GM12878 (cell line): ENCODE data around the gene LTA. TPM values are rescaled to one million over a fixed set of nuclear protein-coding genes. Genes with fewer than 3 reads are reported as not detected.
A peak's percentile ranks its signal among the peaks of the same experiment; 100 is the strongest.

ENCODE experiments used
- ATAC-seq: fragments of 200-7000 bp; cut with Tn5 transposase; 3 replicates; pipeline ENCODE4 v1.9.1; 2020; ENCODE audit warnings: mild to moderate bottlenecking, moderate library complexity
- BruUV-seq: library from RNA; stranded (reverse); fragments of 400-500 nt; replicated peaks from 2 replicates; lab custom pipeline; 2021; lab: Mats Ljungman, UMichigan
- CTCF ChIA-PET: fragments of 300-600 bp; sonication (Branson Sonifier 250); formaldehyde crosslinking; extraction: SDS; loops from one replicate; lab custom pipeline; 2021; ENCODE audit warnings: inconsistent platforms; lab: Yijun Ruan, JAX
- POLR2A ChIA-PET: fragments of 350-600 bp; formaldehyde crosslinking; extraction: SDS; loops from one replicate; lab custom pipeline; 2021; ENCODE audit warnings: inconsistent platforms; lab: Charles Lee
- RAD21 ChIA-PET: fragments of 300-600 bp; sonication (Branson Sonifier 250); formaldehyde crosslinking; loops from one replicate; lab custom pipeline; 2023; ENCODE audit warnings: antibody characterized with exemption; ENCODE audit not compliant: unreplicated experiment; lab: Charles Lee
- SMC1A ChIA-PET: fragments of 300-600 bp; sonication (Branson Sonifier 250); formaldehyde crosslinking; loops from one replicate; lab custom pipeline; 2023; ENCODE audit not compliant: unreplicated experiment, uncharacterized antibody; lab: Charles Lee
- DNase-seq: peaks from one replicate; pipeline ENCODE4 v3.0.0-alpha.2; 2011; ENCODE audit warnings: low read depth, low spot score
- FAIRE-seq: peaks from 3 replicates; lab custom pipeline; 2011; peaks lifted over from hg19 to GRCh38; lab: Jason Lieb, UNC
- H2AFZ ChIP-seq: 2 replicates; pipeline ENCODE4 v1.6.0; 2011; ENCODE audit warnings: low read depth, low read length, control low read depth; ENCODE audit not compliant: control insufficient read depth
- H3K27ac ChIP-seq: 2 replicates; pipeline ENCODE4 v1.5.1; 2011; ENCODE audit warnings: control low read depth; ENCODE audit not compliant: control insufficient read depth, insufficient read depth
- H3K27me3 ChIP-seq, 2 experiments: replicated peaks in 1 of 2; 2 replicates each; pipeline versions ENCODE4 v1.6.0 to v1.6.1; 2011; ENCODE audit warnings: low read length in 1 of 2; ENCODE audit not compliant: control insufficient read depth in 2 of 2, insufficient read depth in 2 of 2
- H3K36me3 ChIP-seq, 2 experiments: 2 replicates each; pipeline ENCODE4 v1.5.1; 2011; ENCODE audit warnings: low read length in 1 of 2; ENCODE audit not compliant: control insufficient read depth in 2 of 2, insufficient read depth in 2 of 2
- H3K4me1 ChIP-seq: 2 replicates; pipeline ENCODE4 v1.6.1; 2011; ENCODE audit warnings: mild to moderate bottlenecking, low read length, moderate library complexity, mixed read lengths; ENCODE audit not compliant: control insufficient read depth, insufficient read depth
- H3K4me2 ChIP-seq: 2 replicates; pipeline ENCODE4 v1.6.0; 2011; ENCODE audit warnings: control low read depth; ENCODE audit not compliant: control insufficient read depth, insufficient read depth
- H3K4me3 ChIP-seq: fragments of 200-600 bp; sonication (generic); 2 replicates; pipeline ENCODE4 v1.5.1; 2016
- H3K79me2 ChIP-seq: 2 replicates; pipeline ENCODE4 v1.6.0; 2011; ENCODE audit warnings: low read length; ENCODE audit not compliant: control insufficient read depth, insufficient read depth
- H3K9ac ChIP-seq: 2 replicates; pipeline ENCODE4 v1.8.0; 2011; ENCODE audit warnings: low read length, control low read depth, mixed read lengths; ENCODE audit not compliant: control insufficient read depth, insufficient read depth
- H3K9me3 ChIP-seq: replicated peaks from 3 replicates; pipeline ENCODE4 v1.5.1; 2011; ENCODE audit warnings: mild to moderate bottlenecking, low read length; ENCODE audit not compliant: control insufficient read depth, insufficient read depth
- H4K20me1 ChIP-seq: 2 replicates; pipeline ENCODE4 v1.6.0; 2011; ENCODE audit not compliant: control insufficient read depth, insufficient read depth
- ASH2L ChIP-seq: fragments of 300-600, 200-600 bp; sonication (generic); IDR thresholded peaks from 2 replicates; pipeline ENCODE4 v1.6.1; 2017; ENCODE audit warnings: low read depth, mild to moderate bottlenecking, borderline replicate concordance
- BCL11A ChIP-seq: IDR thresholded peaks from 2 replicates; pipeline ENCODE4 v1.6.1; 2011; ENCODE audit warnings: low read depth, low read length
- CHD2 ChIP-seq: IDR thresholded peaks from 2 replicates; pipeline ENCODE4 v1.6.1; 2011; ENCODE audit warnings: low read depth, low read length, improper control_type of control experiment, borderline replicate concordance
- CHD4 ChIP-seq: fragments of 200-600 bp; sonication (generic); IDR thresholded peaks from 2 replicates; pipeline ENCODE4 v1.6.1; 2016; ENCODE audit warnings: mild to moderate bottlenecking
- EED ChIP-seq: sonication (generic); IDR thresholded peaks from 2 replicates; pipeline ENCODE4 v1.6.1; 2016; ENCODE audit warnings: antibody characterized with exemption, low read depth
- LARP7 ChIP-seq: fragments of 450-650 bp; IDR thresholded peaks from 2 replicates; pipeline ENCODE4 v1.6.1; 2017; ENCODE audit warnings: mild to moderate bottlenecking
- PAX5 ChIP-seq: IDR thresholded peaks from 2 replicates; pipeline ENCODE4 v1.6.1; 2011; ENCODE audit warnings: low read depth, low read length, borderline replicate concordance
- PML ChIP-seq: IDR thresholded peaks from 2 replicates; pipeline ENCODE4 v1.6.1; 2012; ENCODE audit warnings: low read length, inconsistent platforms
- RAD21 ChIP-seq: IDR thresholded peaks from 2 replicates; pipeline ENCODE4 v1.6.1; 2011; ENCODE audit warnings: mild to moderate bottlenecking, low read depth, low read length, moderate library complexity; ENCODE audit not compliant: insufficient read depth
- RAD51 ChIP-seq: fragments of 450-650 bp; IDR thresholded peaks from 2 replicates; pipeline ENCODE4 v1.6.1; 2016; ENCODE audit warnings: moderate library complexity, mild to moderate bottlenecking, inconsistent platforms
- SIN3A ChIP-seq: IDR thresholded peaks from 2 replicates; pipeline ENCODE4 v1.6.1; 2012; ENCODE audit warnings: low read depth, low read length, improper control_type of control experiment
- SMAD5 ChIP-seq: IDR thresholded peaks from 2 replicates; pipeline ENCODE4 v1.6.1; 2016; ENCODE audit warnings: antibody characterized with exemption, low read depth
- SP1 ChIP-seq: IDR thresholded peaks from one replicate; pipeline ENCODE4 v1.6.1; 2011; ENCODE audit warnings: low read depth, low read length
- SPI1 ChIP-seq: IDR thresholded peaks from 2 replicates; pipeline ENCODE4 v1.6.1; 2011; ENCODE audit warnings: low read depth, mild to moderate bottlenecking, low read length, moderate library complexity, borderline replicate concordance; ENCODE audit not compliant: insufficient read depth
- SREBF2 ChIP-seq: IDR thresholded peaks from 2 replicates; pipeline ENCODE4 v1.6.1; 2012; ENCODE audit warnings: mild to moderate bottlenecking, low read length
- TARDBP ChIP-seq: IDR thresholded peaks from 2 replicates; pipeline ENCODE4 v1.6.1; 2016; ENCODE audit warnings: borderline replicate concordance
- YY1 ChIP-seq: IDR thresholded peaks from 2 replicates; pipeline ENCODE4 v1.6.1; 2011; ENCODE audit warnings: low read depth, mild to moderate bottlenecking, low read length
- ZNF207 ChIP-seq: fragments of 450-650 bp; IDR thresholded peaks from 2 replicates; pipeline ENCODE4 v1.6.1; 2014; ENCODE audit warnings: antibody characterized with exemption, mild to moderate bottlenecking, borderline replicate concordance
- ZNF274 ChIP-seq: IDR thresholded peaks from one replicate; pipeline ENCODE4 v1.8.0; 2011; ENCODE audit not compliant: insufficient read length, insufficient read depth
- WGBS: methylation state at CpG from one replicate; pipeline ENCODE4 v1.1.6; 2016; ENCODE audit warnings: low lambda C conversion rate; ENCODE audit not compliant: insufficient replicate concordance, insufficient coverage; ENCODE audit errors: missing lambda C conversion rate; 5-methylcytosine and 5-hydroxymethylcytosine counted together
- in situ Hi-C: fragments of 300-500 bp; cut with MboI; formaldehyde crosslinking; loops from 9 replicates; pipeline ENCODE4 v1.14.3; 2018; ENCODE audit warnings: mixed read lengths
- intact Hi-C: fragments of 100-400 bp; cut with micrococcal nuclease; formaldehyde crosslinking; loops from one replicate; pipeline ENCODE4 v1.14.2; 2022; ENCODE audit not compliant: unreplicated experiment
- polyA plus RNA-seq, 11 experiments: library from polyadenylated mRNA; depleted of rRNA in 4 of 11; unstranded in 6 of 11; stranded (reverse) in 5 of 11; fragments of >200 nt; fragmentation: Nextera tagmentation in 4 of 11; fragmentation: Illumina TruSeq in 1 of 11; extraction: Ambion mirVana in 4 of 11; extraction: Trizol in 1 of 11; gene quantifications; 1 replicate in 1 of 11; 2 replicates in 10 of 11; pipeline versions ENCODE4 v1.2.1 to v1.2.3, GENCODE V29; 2011 to 2016; ENCODE audit warnings: inconsistent platforms in 2 of 11, missing spikeins in 2 of 11, low read depth in 1 of 11
- total RNA-seq, 4 experiments: library from RNA; depleted of rRNA in 3 of 4; stranded (reverse); fragments of >200 nt in 3 of 4; fragmentation: Illumina TruSeq in 1 of 4; extraction: Trizol in 1 of 4; gene quantifications; 2 replicates each; pipeline versions ENCODE4 v1.2.1 to v1.2.3, GENCODE V29; 2013 to 2021
- TF ChIP-seq, protein P1 (sequence below): IDR thresholded peaks from 2 replicates; pipeline ENCODE4 v1.6.1; 2011; ENCODE audit warnings: borderline replicate concordance, low read depth, mild to moderate bottlenecking, moderate library complexity, mixed read lengths, low read length; ENCODE audit not compliant: insufficient read depth; ENCODE audit errors: extremely low read length
- TF ChIP-seq, protein P2 (sequence below): fragments of 450-650 bp; IDR thresholded peaks from 2 replicates; pipeline ENCODE4 v1.6.1; 2016; ENCODE audit warnings: mild to moderate bottlenecking
- TF ChIP-seq, protein P3 (sequence below): fragments of 450-650 bp; conservative IDR thresholded peaks from 2 replicates; pipeline ENCODE4 v1.6.1; 2017; ENCODE audit warnings: mild to moderate bottlenecking, moderate library complexity

Gene LTA
- total and polyA plus RNA-seq, 10 of the 15 experiments (the other 5 are each of a cell fraction or from before 2014, with no cell fraction given) = 27.5 to 100 (median 75.1) TPM

DNA sequence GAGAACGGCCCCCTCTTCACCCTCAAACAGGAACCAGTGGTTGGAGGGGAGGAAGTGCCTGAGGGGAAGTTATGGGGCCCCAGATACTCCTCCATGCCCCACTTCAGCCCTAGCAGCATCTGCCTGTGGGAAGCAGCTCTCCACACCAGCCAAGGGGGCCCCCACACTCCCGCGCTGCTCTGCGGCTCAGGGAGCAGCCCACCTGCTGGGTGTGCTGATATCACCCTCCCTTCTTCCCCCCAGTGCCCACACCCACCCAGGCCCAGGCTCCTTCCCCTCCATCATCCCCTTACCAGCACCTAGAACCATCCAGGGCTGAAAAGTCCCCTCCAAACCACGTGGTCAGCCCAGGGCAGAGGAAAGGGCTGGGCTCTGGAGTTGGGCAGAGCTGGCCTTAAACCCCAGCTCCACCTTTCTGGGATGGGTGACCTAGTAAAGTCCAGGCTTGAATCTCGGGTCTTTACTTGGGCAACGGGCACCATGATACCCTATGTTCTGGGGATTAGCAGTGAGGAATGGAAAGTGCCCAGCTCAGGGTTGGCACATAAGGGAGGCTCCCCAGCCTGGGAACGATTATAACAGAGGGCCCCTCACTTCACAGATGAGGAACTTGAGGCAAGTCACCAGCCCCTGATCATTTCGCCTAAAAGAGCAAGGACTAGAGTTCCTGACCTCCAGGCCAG, 14.7 kb downstream of the LTA start:
- no peak for DNase-seq
- WGBS = 30% methylated on average over 9 of the region's 9 CpGs
- RAD21 ChIA-PET = interaction anchor here (0.6 to 17.5 kb wide), 9 partner anchors 9 to 152 kb away, joined by 3 to 620 read pairs (median 5); partner anchors contain the start of genes ATP6V1G2, LTA, NCR3 and NFKBIL1
- in situ Hi-C loops (no loop called here), intact Hi-C loops (no loop called here)
- Histone ChIP-seq H3K79me2 (peaks cover 12% of the 10 kb centered on the region), H3K36me3 (no peaks in the 10 kb centered on the region), H3K27me3 (no peaks in the 10 kb centered on the region), H3K4me3 (peak overlapping the region; percentile 68; the same call in 1 of the 2 replicates), H3K4me1 (peaks cover 46% of the 10 kb centered on the region), H3K9ac (peak overlapping the region; percentile 51), H2AFZ (peak overlapping the region; percentile 54), H3K9me3 (no peaks in the 10 kb centered on the region), H3K4me2 (peak overlapping the region; percentile 60), H3K27ac (peak overlapping the region; percentile 75), H4K20me1 (no peaks in the 10 kb centered on the region)
- SMC1A ChIA-PET = interaction anchor here (0.9 to 45.5 kb wide), 6 partner anchors 8 to 94 kb away, joined by 3 to 1989 read pairs (median 30); partner anchors contain the start of genes ATP6V1G2, DDX39B, LTA and NCR3
- peak; percentile 54 for ATAC-seq
- no peak for FAIRE-seq
- no TSS peak for BruUV-seq
- CTCF ChIA-PET = interaction anchor here (1.3 to 31.0 kb wide), 4 partner anchors 6 to 36 kb away, joined by 3 to 2098 read pairs (median 789); partner anchors contain the start of genes ATP6V1G2, DDX39B, LST1 and LTA
- POLR2A ChIA-PET = interaction anchor here (0.5 to 17.1 kb wide), 14 partner anchors 9 to 311 kb away, joined by 3 to 282 read pairs (median 4); partner anchors contain the start of genes AIF1, ATP6V1G2, DDX39B and EHMT2
- TF ChIP-seq YY1 = 0 out of 2 replicates have a peak, but pooled peaks have one; percentile 27
- TF ChIP-seq, protein P1, sequence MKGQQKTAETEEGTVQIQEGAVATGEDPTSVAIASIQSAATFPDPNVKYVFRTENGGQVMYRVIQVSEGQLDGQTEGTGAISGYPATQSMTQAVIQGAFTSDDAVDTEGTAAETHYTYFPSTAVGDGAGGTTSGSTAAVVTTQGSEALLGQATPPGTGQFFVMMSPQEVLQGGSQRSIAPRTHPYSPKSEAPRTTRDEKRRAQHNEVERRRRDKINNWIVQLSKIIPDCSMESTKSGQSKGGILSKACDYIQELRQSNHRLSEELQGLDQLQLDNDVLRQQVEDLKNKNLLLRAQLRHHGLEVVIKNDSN = peak; percentile 22
- 0 out of 2 replicates have a peak, but pooled peaks have one; percentile 9 for TF ChIP-seq PAX5
- TF ChIP-seq ZNF274 = no peak
- TF ChIP-seq CHD2 = no peak
- TF ChIP-seq RAD51 = peak; percentile 68; the same call in 1 of the 2 replicates
- TF ChIP-seq TARDBP = no peak
- TF ChIP-seq, protein P2, sequence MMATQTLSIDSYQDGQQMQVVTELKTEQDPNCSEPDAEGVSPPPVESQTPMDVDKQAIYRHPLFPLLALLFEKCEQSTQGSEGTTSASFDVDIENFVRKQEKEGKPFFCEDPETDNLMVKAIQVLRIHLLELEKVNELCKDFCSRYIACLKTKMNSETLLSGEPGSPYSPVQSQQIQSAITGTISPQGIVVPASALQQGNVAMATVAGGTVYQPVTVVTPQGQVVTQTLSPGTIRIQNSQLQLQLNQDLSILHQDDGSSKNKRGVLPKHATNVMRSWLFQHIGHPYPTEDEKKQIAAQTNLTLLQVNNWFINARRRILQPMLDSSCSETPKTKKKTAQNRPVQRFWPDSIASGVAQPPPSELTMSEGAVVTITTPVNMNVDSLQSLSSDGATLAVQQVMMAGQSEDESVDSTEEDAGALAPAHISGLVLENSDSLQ = no peak
- peak; percentile 84 for TF ChIP-seq SPI1
- TF ChIP-seq SIN3A = no peak
- no peak for TF ChIP-seq RAD21
- no peak for TF ChIP-seq CHD4
- TF ChIP-seq, protein P3, sequence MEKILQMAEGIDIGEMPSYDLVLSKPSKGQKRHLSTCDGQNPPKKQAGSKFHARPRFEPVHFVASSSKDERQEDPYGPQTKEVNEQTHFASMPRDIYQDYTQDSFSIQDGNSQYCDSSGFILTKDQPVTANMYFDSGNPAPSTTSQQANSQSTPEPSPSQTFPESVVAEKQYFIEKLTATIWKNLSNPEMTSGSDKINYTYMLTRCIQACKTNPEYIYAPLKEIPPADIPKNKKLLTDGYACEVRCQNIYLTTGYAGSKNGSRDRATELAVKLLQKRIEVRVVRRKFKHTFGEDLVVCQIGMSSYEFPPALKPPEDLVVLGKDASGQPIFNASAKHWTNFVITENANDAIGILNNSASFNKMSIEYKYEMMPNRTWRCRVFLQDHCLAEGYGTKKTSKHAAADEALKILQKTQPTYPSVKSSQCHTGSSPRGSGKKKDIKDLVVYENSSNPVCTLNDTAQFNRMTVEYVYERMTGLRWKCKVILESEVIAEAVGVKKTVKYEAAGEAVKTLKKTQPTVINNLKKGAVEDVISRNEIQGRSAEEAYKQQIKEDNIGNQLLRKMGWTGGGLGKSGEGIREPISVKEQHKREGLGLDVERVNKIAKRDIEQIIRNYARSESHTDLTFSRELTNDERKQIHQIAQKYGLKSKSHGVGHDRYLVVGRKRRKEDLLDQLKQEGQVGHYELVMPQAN = no peak
- TF ChIP-seq BCL11A = 0 out of 2 replicates have a peak, but pooled peaks have one; percentile 14
- TF ChIP-seq ASH2L = no peak
- TF ChIP-seq PML = no peak
- peak; percentile 27 for TF ChIP-seq SP1
- TF ChIP-seq EED = peak; percentile 65
- TF ChIP-seq ZNF207 = no peak
- 0 out of 2 replicates have a peak, but pooled peaks have one; percentile 38 for TF ChIP-seq SMAD5
- no peak for TF ChIP-seq SREBF2
- no peak for TF ChIP-seq LARP7
